Activated naive CD4-positive, alpha-beta T cell treated with anti-CD3 and anti-CD28 coated beads, Interleukin-2, amount 50 U/mL, for 24 hours (primary cell): Measurements from ENCODE around the gene TPR.

Source experiments
- H3K27ac Mint-ChIP-seq: one replicate; pipeline ENCODE4 v1.8.0; 2021; ENCODE audit warnings: mild to moderate bottlenecking, mixed read lengths
- H3K27me3 Mint-ChIP-seq: one replicate; pipeline ENCODE4 v1.8.0; 2021; ENCODE audit warnings: mixed read lengths
- H3K36me3 Mint-ChIP-seq: one replicate; pipeline ENCODE4 v1.8.0; 2021; ENCODE audit warnings: mixed read lengths
- H3K4me1 Mint-ChIP-seq: one replicate; pipeline ENCODE4 v1.8.0; 2021; ENCODE audit warnings: mixed read lengths
- H3K4me3 Mint-ChIP-seq: one replicate; pipeline ENCODE4 v1.8.0; 2021; ENCODE audit warnings: mild to moderate bottlenecking, mixed read lengths
- H3K9me3 Mint-ChIP-seq: one replicate; pipeline ENCODE4 v1.8.0; 2021; ENCODE audit warnings: mixed read lengths

Gene TPR

DNA sequence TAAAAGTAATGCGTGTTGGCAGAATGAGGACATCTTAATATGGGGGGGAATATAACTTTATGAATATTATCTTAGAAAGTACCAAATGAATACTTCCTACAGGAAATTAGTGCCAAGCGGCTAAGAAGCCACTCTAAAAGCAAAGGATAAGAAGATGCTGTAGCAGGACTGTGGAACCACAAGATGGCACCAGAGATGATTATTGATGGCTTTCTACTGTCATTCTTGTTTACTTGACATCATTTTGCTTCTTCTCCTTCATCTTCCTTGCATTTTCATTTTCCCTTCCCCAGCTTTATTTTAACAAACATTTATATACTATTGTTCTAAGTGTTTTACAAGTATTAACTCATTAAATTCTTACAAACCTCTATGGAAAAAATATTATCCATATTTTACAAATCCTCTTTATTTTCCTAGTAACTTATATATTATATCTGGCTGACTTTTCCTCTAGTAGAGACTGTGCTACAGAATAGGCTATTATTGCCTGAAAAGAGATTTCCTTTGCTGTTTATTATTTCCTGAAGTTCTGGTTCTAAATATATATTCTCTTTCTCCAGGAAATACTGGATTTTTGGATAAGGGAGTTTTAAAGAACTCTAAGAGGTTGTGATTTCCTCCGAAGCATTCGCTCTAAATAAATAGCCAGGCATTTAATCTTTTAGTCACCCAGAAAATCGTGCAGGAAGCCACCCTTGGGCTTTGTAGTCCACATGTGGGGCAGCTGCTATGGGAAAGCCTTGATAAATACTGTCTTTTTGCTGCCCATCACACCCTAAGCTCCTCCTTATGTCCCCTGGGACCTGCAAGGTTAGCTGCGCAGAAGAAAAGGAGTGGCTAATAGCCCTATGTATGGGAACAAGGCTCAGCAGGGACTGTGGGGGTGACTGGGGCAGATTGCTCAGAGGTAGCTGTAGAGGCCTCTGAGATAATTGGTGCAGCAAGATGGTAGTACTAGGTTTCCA lies 69.8 kb downstream of the TPR start:
- peak overlapping the region; percentile 51 for H3K4me3 Mint-ChIP-seq
- H3K27me3 Mint-ChIP-seq: no peaks in the 10 kb centered on the region
- peaks cover 60% of the 10 kb centered on the region for H3K4me1 Mint-ChIP-seq
- peaks cover 8% of the 10 kb centered on the region for H3K36me3 Mint-ChIP-seq
- no peaks in the 10 kb centered on the region for H3K9me3 Mint-ChIP-seq
- peak overlapping the region; percentile 98 for H3K27ac Mint-ChIP-seq

DNA sequence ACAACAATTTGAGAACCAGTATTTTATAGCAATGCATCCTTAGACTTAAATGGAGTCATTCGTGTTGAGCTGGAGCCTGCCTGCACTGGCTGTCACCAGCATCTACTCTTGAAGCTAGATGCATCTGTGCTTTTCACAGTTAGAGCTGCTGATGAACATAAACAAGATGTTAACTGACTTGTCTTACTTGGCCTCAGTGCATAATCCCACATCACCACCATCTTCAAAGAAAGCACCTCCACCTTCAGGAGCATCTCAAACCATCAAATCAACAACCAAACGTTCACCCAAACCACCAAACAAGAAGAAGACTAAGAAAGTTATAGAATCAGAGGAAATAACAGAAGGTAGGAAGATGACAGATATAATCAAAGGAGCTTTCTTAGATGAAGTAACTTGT lies 71.1 kb downstream of the TPR start:
- H3K27ac Mint-ChIP-seq: peak overlapping the region; percentile 89
- peak overlapping the region; percentile 11 for H3K4me3 Mint-ChIP-seq
- no peaks in the 10 kb centered on the region for H3K9me3 Mint-ChIP-seq
- H3K27me3 Mint-ChIP-seq: no peaks in the 10 kb centered on the region
- H3K36me3 Mint-ChIP-seq: peaks cover 2% of the 10 kb centered on the region
- peaks cover 74% of the 10 kb centered on the region for H3K4me1 Mint-ChIP-seq

GRCh38 chr1:186302381-186302920 lies 72.6 kb downstream of the TPR start:
- H3K27ac Mint-ChIP-seq: peak overlapping the region; percentile 91
- peak overlapping the region; percentile 62 for H3K4me3 Mint-ChIP-seq

DNA sequence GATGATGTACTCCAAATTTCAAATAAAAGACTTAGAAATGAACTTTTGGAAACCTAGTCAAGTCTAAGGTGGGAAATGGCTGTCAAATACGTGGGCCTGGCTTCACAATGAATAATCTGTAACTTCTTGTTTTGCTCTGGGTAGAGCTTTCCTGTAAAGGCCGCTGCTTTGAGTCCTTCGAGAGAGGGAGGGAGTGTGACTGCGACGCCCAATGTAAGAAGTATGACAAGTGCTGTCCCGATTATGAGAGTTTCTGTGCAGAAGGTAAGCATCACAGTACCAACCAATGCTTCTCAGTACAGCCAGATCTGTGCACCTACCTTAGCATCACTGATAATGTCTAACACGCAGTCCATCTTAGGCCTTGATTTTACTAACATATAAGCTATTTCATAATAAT lies 73.6 kb downstream of the TPR start:
- Mint-ChIP-seq H3K27me3 (no peaks in the 10 kb centered on the region), H3K27ac (peak overlapping the region; percentile 91), H3K4me1 (peaks cover 87% of the 10 kb centered on the region), H3K4me3 (peak overlapping the region; percentile 55), H3K9me3 (no peaks in the 10 kb centered on the region), H3K36me3 (peaks cover 2% of the 10 kb centered on the region)

More at GRCh38 chr1:186302381-186302920, 72.6 kb downstream of the TPR start:
- H3K9me3 Mint-ChIP-seq: no peaks in the 10 kb centered on the region
- H3K27me3 Mint-ChIP-seq: no peaks in the 10 kb centered on the region
- peaks cover 84% of the 10 kb centered on the region for H3K4me1 Mint-ChIP-seq
- H3K36me3 Mint-ChIP-seq: peaks cover 2% of the 10 kb centered on the region

DNA sequence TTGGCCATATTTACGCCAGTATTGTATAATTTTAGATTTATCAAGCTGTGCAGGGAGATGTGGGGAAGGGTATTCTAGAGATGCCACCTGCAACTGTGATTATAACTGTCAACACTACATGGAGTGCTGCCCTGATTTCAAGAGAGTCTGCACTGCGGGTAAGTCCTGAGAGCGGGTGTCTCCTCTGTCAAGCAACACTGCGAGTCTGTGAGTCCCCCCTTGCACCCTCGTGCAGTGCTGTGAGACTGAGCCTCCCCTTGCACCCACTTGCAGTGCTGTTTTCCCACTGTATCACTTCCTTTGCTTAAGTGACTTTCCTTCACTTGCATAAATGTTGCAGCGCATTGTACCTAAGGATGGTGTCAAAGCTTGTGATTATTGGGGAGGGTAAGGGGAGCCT lies 75.0 kb downstream of the TPR start:
- Mint-ChIP-seq H3K27ac (peak overlapping the region; percentile 79), H3K36me3 (no peaks in the 10 kb centered on the region), H3K9me3 (no peaks in the 10 kb centered on the region), H3K4me1 (peaks cover 85% of the 10 kb centered on the region), H3K4me3 (peak overlapping the region; percentile 56), H3K27me3 (no peaks in the 10 kb centered on the region)

- Mint-ChIP-seq H3K4me1 (peaks cover 81% of the 10 kb centered on the region), H3K27ac (peak overlapping the region; percentile 79), H3K4me3 (no peak overlapping the region)
These were observed 75.5 kb downstream of the TPR start for GRCh38 chr1:186299570-186299969.

GRCh38 chr1:186298851-186299250 lies 76.2 kb downstream of the TPR start:
- Mint-ChIP-seq H3K27ac (peak overlapping the region; percentile 79), H3K9me3 (peaks cover 5% of the 10 kb centered on the region), H3K4me3 (peak overlapping the region; percentile 23), H3K27me3 (no peaks in the 10 kb centered on the region), H3K36me3 (no peaks in the 10 kb centered on the region), H3K4me1 (peaks cover 80% of the 10 kb centered on the region)

More at GRCh38 chr1:186299570-186299969, 75.5 kb downstream of the TPR start:
- Mint-ChIP-seq H3K36me3 (no peaks in the 10 kb centered on the region), H3K27me3 (no peaks in the 10 kb centered on the region), H3K9me3 (no peaks in the 10 kb centered on the region)

DNA sequence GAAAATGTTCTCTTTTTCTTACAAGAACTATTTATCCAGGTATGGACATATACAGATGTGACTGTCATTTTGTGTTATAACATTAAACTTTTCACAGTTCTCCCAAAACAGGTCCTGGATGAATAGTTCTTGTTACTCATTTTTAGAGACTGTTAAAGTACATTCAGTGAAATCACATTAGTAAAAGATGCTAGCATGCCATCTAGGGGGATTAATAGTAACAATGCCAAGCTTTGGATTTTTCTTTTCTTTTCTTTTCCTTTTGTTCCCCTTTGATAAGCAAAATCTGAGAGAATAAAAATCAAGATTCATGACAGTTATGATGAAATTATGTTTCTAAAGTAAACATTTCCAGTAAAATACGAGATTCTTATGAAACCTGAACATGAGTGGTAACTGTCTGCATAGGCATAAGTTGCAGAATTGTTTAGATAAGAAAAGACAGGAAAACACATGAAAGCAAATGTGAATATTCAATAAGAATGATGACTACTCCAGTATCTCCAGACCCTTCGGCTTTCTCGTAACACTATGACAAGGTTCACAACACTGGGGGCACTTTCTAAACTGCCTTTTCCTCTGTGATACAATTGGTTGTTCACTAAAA lies 77.5 kb downstream of the TPR start:
- no peaks in the 10 kb centered on the region for H3K27me3 Mint-ChIP-seq
- no peaks in the 10 kb centered on the region for H3K36me3 Mint-ChIP-seq
- peak overlapping the region; percentile 39 for H3K4me3 Mint-ChIP-seq
- peak overlapping the region; percentile 90 for H3K27ac Mint-ChIP-seq
- peaks cover 84% of the 10 kb centered on the region for H3K4me1 Mint-ChIP-seq
- H3K9me3 Mint-ChIP-seq: peaks cover 5% of the 10 kb centered on the region

GRCh38 chr1:186295980-186296379 lies 79.1 kb downstream of the TPR start, which contains the start of gene PRG4:
Gene PRG4 (plus strand): TSS chr1:186296279.
- peaks cover 5% of the 10 kb centered on the region for H3K9me3 Mint-ChIP-seq
- H3K27ac Mint-ChIP-seq: peak within 1 kb of the TSS; percentile 85
- peak within 1 kb of the TSS; percentile 55 for H3K4me3 Mint-ChIP-seq
- peaks cover 84% of the 10 kb centered on the region for H3K4me1 Mint-ChIP-seq
- no peaks in the 10 kb centered on the region for H3K27me3 Mint-ChIP-seq
- H3K36me3 Mint-ChIP-seq: no peaks in the 10 kb centered on the region

DNA sequence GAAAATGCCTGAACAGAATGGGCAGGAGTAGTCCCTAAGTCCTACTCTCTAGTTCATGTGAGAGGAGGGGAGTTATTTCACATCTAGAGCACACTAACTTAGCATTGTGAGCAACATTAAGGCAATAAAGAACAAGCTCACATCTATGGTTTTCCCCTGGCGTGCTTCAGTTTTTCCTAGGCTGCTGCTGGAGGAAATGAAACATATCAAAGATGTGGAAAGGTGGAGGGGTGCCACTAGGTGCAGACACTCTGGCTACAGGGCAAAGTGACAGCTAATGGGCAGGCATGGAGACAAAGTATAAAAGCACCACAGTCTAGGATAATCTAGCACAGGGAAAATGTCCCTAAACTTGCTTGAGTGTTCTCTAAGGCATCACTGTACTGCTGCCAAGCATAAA lies 82.2 kb downstream of the TPR start:
- Mint-ChIP-seq H3K4me3 (no peak overlapping the region), H3K4me1 (peaks cover 89% of the 10 kb centered on the region), H3K36me3 (peaks cover 6% of the 10 kb centered on the region), H3K27me3 (no peaks in the 10 kb centered on the region), H3K27ac (peak overlapping the region; percentile 93), H3K9me3 (peaks cover 12% of the 10 kb centered on the region)

DNA sequence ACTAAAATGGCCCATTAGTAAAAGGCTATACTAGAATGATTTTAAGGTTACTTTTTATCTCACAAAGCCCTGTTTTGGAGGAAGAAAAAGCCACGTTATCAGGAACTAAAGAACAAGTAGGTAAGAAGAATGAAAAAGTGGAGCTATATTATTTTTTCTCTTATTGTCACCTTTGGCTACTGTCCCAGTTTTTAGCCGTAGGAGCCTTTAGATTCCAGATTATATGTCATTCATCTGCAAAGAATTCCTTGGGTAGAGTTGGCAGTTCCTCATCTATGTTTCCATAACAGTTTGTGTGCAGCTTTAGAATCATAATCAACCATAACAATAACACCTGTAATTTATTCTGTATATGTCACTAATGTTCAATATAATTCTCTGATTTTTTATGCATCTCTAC lies 83.8 kb downstream of the TPR start:
- no peak overlapping the region for H3K4me3 Mint-ChIP-seq
- H3K36me3 Mint-ChIP-seq: peaks cover 10% of the 10 kb centered on the region
- peaks cover 94% of the 10 kb centered on the region for H3K4me1 Mint-ChIP-seq

GRCh38 chr1:186289943-186290545 lies 85.0 kb downstream of the TPR start:
- H3K27me3 Mint-ChIP-seq: no peaks in the 10 kb centered on the region
- H3K4me1 Mint-ChIP-seq: peaks cover 89% of the 10 kb centered on the region
- H3K27ac Mint-ChIP-seq: peak overlapping the region; percentile 99
- H3K36me3 Mint-ChIP-seq: peaks cover 10% of the 10 kb centered on the region
- H3K4me3 Mint-ChIP-seq: peak overlapping the region; percentile 82
- H3K9me3 Mint-ChIP-seq: peaks cover 22% of the 10 kb centered on the region

More for the DNA sequence above, 83.8 kb downstream of the TPR start:
- peak overlapping the region; percentile 99 for H3K27ac Mint-ChIP-seq
- H3K27me3 Mint-ChIP-seq: no peaks in the 10 kb centered on the region
- H3K9me3 Mint-ChIP-seq: peaks cover 21% of the 10 kb centered on the region

DNA sequence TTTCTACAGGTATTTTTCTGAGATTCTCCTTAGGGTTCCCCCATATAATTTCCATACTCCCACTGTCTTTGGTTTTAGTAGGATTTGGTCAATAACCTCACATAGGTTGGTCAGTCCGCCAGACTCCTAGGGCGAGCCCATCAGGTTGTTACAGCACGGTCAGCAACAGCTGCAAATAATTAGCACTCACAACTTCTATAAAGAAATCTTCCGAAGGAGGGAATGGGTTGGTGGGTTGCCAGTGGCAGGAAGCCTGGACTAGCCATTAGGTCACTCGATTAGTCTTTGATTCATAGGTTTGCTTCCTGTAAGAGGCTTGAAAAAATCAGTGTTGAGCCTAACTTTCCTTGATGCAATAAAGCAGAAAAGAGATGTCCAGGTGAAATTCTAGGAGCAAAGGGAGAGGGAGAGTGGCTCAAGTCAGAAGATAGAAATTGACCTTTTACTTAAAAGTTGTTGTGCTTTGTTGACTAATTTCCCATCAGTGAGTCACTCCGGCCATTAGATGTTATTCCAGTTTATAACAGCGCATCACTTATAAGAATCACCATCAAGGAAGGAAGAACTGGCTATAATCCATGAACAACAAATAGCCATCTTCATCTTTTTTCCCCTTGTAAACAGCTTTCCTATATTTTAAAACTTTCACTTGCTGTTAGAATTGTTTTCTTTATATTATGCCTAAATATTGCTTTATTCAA lies 88.3 kb downstream of the TPR start:
- Mint-ChIP-seq H3K4me1 (peaks cover 89% of the 10 kb centered on the region), H3K36me3 (peaks cover 10% of the 10 kb centered on the region), H3K4me3 (no peak overlapping the region)

DNA sequence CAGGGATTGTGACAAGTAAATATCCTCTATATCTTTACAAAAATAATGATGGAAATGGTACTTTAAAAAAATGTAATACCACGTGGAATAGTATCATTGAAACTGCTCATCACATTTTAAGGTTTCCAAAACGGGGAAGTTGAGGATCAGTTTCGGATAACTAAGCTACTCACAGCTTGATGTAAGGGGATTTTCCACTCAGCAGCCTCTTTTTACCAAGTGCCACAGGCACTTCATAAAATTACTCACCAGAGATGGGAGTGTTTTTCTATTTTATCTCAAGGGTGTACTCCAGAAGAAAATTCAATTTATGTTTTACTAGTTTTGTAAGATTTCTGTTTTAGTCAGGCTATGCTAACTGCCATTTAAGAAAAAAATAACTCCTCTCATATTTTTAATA lies 91.7 kb downstream of the TPR start:
- Mint-ChIP-seq H3K4me1 (peaks cover 62% of the 10 kb centered on the region), H3K4me3 (peak overlapping the region; percentile 48)

More for the DNA sequence above, 88.3 kb downstream of the TPR start:
- Mint-ChIP-seq H3K27me3 (no peaks in the 10 kb centered on the region), H3K9me3 (peaks cover 17% of the 10 kb centered on the region), H3K27ac (peak overlapping the region; percentile 99)

GRCh38 chr1:186282466-186282865 lies 92.6 kb downstream of the TPR start:
- Mint-ChIP-seq H3K9me3 (peaks cover 8% of the 10 kb centered on the region), H3K36me3 (peaks cover 3% of the 10 kb centered on the region), H3K4me3 (peak overlapping the region; percentile 48), H3K27ac (peak overlapping the region; percentile 85), H3K27me3 (no peaks in the 10 kb centered on the region), H3K4me1 (peaks cover 53% of the 10 kb centered on the region)

More for the DNA sequence above, 91.7 kb downstream of the TPR start:
- Mint-ChIP-seq H3K9me3 (peaks cover 10% of the 10 kb centered on the region), H3K27me3 (no peaks in the 10 kb centered on the region), H3K36me3 (peaks cover 5% of the 10 kb centered on the region), H3K27ac (peak overlapping the region; percentile 85)
